Measurements from ENCODE around the gene PHGDH.

Gene PHGDH

GRCh38 chr1:119732465-119733168, 20.9 kb downstream of the PHGDH start:
- DNase-seq (ENCODE audit: low read depth): no peak

- no peak for DNase-seq (ENCODE audit: low read depth)
Observed at GRCh38 chr1:119733754-119734153, 22.0 kb downstream of the PHGDH start.

- DNase-seq (ENCODE audit: low read depth): no peak
Observed at GRCh38 chr1:119735217-119735616, 23.5 kb downstream of the PHGDH start.

- DNase-seq (ENCODE audit: low read depth): no peak
Observed at GRCh38 chr1:119736649-119737039, 24.9 kb downstream of the PHGDH start.

GRCh38 chr1:119737040-119737682, 25.4 kb downstream of the PHGDH start:
- no peak for DNase-seq (ENCODE audit: low read depth)

- no peak for DNase-seq (ENCODE audit: low read depth)
Observed at GRCh38 chr1:119738100-119738720, 26.5 kb downstream of the PHGDH start.

GRCh38 chr1:119739150-119739549, 27.4 kb downstream of the PHGDH start:
- DNase-seq (ENCODE audit: low read depth): no peak

- DNase-seq (ENCODE audit: low read depth): no peak
Observed at GRCh38 chr1:119740261-119740660, 28.5 kb downstream of the PHGDH start.

GRCh38 chr1:119740896-119741780, 29.4 kb downstream of the PHGDH start:
- no peak for DNase-seq (ENCODE audit: low read depth)

- no peak for DNase-seq (ENCODE audit: low read depth)
Observed at GRCh38 chr1:119742202-119742601, 30.5 kb downstream of the PHGDH start.

GRCh38 chr1:119742677-119743076, 30.9 kb downstream of the PHGDH start:
- DNase-seq (ENCODE audit: low read depth): no peak

GRCh38 chr1:119743308-119743707, 31.6 kb downstream of the PHGDH start:
- DNase-seq (ENCODE audit: low read depth): no peak

GRCh38 chr1:119743776-119744597, 32.3 kb downstream of the PHGDH start:
- peak; percentile 51 for DNase-seq (ENCODE audit: low read depth)

GRCh38 chr1:119744598-119744942, 32.8 kb downstream of the PHGDH start:
- no peak for DNase-seq (ENCODE audit: low read depth)

GRCh38 chr1:119745034-119745433, 33.3 kb downstream of the PHGDH start:
- DNase-seq (ENCODE audit: low read depth): no peak

GRCh38 chr1:119747451-119747850, 35.7 kb downstream of the PHGDH start:
- DNase-seq (ENCODE audit: low read depth): no peak

- DNase-seq (ENCODE audit: low read depth): no peak
Observed at GRCh38 chr1:119748040-119748439, 36.3 kb downstream of the PHGDH start.

- DNase-seq (ENCODE audit: low read depth): no peak
Observed at GRCh38 chr1:119752592-119752991, 40.9 kb downstream of the PHGDH start.

GRCh38 chr1:119758584-119758983, 46.9 kb downstream of the PHGDH start:
- no peak for DNase-seq (ENCODE audit: low read depth)

GRCh38 chr1:119762409-119762808, 50.7 kb downstream of the PHGDH start:
- no peak for DNase-seq (ENCODE audit: low read depth)

GRCh38 chr1:119762953-119763352, 51.2 kb downstream of the PHGDH start:
- no peak for DNase-seq (ENCODE audit: low read depth)

- DNase-seq (ENCODE audit: low read depth): no peak
Observed at GRCh38 chr1:119764220-119764619, 52.5 kb downstream of the PHGDH start.

Measured in stromal cell of bone marrow (primary cell).